Endothelial cell (in vitro differentiated cells): ENCODE results near the gene KLHL3. TPM values are rescaled to one million over a fixed set of nuclear protein-coding genes. Genes with fewer than 3 reads are reported as not detected.

ENCODE experiments used
- DNase-seq: peaks from one replicate; pipeline ENCODE4 v3.0.0; 2021; ENCODE audit warnings: low spot score
- H3K27ac Mint-ChIP-seq: one replicate; pipeline ENCODE4 v1.8.0; 2021; ENCODE audit warnings: mixed read lengths, inconsistent platforms; ENCODE audit not compliant: unreplicated experiment
- H3K27me3 Mint-ChIP-seq: one replicate; pipeline ENCODE4 v1.8.0; 2021; ENCODE audit warnings: mild to moderate bottlenecking, moderate library complexity, mixed read lengths, inconsistent platforms; ENCODE audit not compliant: unreplicated experiment
- H3K36me3 Mint-ChIP-seq: one replicate; pipeline ENCODE4 v1.8.0; 2021; ENCODE audit warnings: mild to moderate bottlenecking, low read depth, mixed read lengths, inconsistent platforms; ENCODE audit not compliant: unreplicated experiment
- H3K4me1 Mint-ChIP-seq: one replicate; pipeline ENCODE4 v1.8.0; 2021; ENCODE audit warnings: mild to moderate bottlenecking, mixed read lengths, inconsistent platforms; ENCODE audit not compliant: unreplicated experiment
- H3K4me3 Mint-ChIP-seq: one replicate; pipeline ENCODE4 v1.8.0; 2021; ENCODE audit warnings: mild to moderate bottlenecking, mixed read lengths, inconsistent platforms; ENCODE audit not compliant: unreplicated experiment
- H3K9me3 Mint-ChIP-seq: one replicate; pipeline ENCODE4 v1.8.0; 2021; ENCODE audit warnings: mixed read lengths, inconsistent platforms; ENCODE audit not compliant: unreplicated experiment
- CTCF ChIP-seq: fragments of 200-600 bp; sonication (generic); IDR thresholded peaks from one replicate; pipeline ENCODE4 v1.5.0; 2021; ENCODE audit warnings: antibody characterized with exemption; ENCODE audit not compliant: unreplicated experiment
- total RNA-seq: library from RNA; stranded (reverse); fragmentation: NEBNext Ultra II Directional; extraction: Animal tissue kit (Norgen Biotek cat#: 25700); gene quantifications from one replicate; pipeline ENCODE4 v1.2.1, GENCODE V29; 2021; ENCODE audit not compliant: unreplicated experiment

Gene KLHL3
- total RNA-seq, 1 donor from 2014 or later: 200 TPM

DNA sequence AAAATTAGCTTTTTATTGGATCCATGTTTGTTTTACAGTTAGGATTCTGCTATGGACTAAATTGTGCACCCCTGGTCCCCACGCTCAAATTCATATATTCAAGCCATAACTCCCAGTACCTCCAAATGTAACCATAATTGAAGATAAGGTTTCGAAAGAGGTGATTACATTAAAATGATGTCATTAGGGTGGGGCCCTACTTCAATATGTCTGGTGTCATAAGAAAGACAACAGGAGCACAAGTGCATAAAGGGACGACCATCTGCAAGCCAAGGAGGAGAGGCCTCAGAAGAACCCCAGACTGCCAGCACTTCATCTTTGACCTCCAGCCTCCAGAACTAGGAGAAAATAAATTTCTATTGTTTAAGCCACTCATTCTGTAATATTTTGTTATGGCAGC, 25.7 kb upstream of the KLHL3 start:
- H3K4me1 Mint-ChIP-seq: no peaks in the 10 kb centered on the region
- H3K9me3 Mint-ChIP-seq: no peaks in the 10 kb centered on the region
- H3K27ac Mint-ChIP-seq: no peak overlapping the region
- no peak for DNase-seq
- H3K27me3 Mint-ChIP-seq: no peaks in the 10 kb centered on the region
- no peak for TF ChIP-seq CTCF
- H3K36me3 Mint-ChIP-seq: no peaks in the 10 kb centered on the region
- H3K4me3 Mint-ChIP-seq: no peak overlapping the region

DNA sequence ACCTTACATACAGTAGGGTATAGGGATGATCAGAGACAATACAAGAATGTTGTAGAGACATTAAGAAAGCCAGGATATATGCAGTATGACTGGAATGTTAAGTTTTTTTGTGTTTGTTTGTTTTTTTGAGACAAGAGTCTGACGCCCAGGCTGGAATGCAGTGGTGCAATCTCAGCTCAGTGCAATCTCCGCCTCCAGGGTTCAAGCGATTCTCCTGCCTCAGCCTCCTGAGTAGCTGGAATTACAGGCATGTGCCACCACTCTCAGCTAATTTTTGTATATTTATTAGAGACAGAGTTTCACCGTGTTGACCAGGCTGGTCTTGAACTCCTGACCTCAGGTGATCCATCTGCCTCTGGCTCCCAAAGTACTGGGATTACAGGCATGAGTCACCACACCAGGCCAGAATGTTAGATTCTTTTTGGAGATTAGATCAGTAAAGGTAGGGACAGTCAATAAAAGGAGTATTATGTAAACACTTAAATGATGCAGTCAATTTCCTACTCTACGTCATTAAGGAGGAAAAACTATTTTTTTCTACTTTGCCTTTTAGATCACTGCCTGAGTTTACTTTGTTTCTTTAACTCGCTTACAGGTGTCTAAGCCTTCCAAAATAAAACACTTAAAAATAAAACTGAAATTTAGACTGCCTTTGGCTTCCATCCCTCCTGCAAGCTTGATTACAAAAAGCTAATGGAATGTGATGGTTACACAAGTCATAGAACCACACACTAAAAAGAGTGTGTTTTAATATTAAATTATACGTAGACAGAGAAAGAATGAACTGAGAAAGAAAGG, 25.0 kb upstream of the KLHL3 start:
- H3K4me1 Mint-ChIP-seq: no peaks in the 10 kb centered on the region
- no peaks in the 10 kb centered on the region for H3K9me3 Mint-ChIP-seq
- DNase-seq: no peak
- no peaks in the 10 kb centered on the region for H3K27me3 Mint-ChIP-seq
- no peak overlapping the region for H3K27ac Mint-ChIP-seq
- no peak overlapping the region for H3K4me3 Mint-ChIP-seq
- no peak for TF ChIP-seq CTCF
- H3K36me3 Mint-ChIP-seq: no peaks in the 10 kb centered on the region

GRCh38 chr5:137760294-137760693, 24.4 kb upstream of the KLHL3 start:
- TF ChIP-seq CTCF: no peak
- no peaks in the 10 kb centered on the region for H3K4me1 Mint-ChIP-seq
- H3K27ac Mint-ChIP-seq: no peak overlapping the region
- H3K9me3 Mint-ChIP-seq: no peaks in the 10 kb centered on the region
- no peaks in the 10 kb centered on the region for H3K27me3 Mint-ChIP-seq
- peaks cover under 1% of the 10 kb centered on the region for H3K36me3 Mint-ChIP-seq
- no peak overlapping the region for H3K4me3 Mint-ChIP-seq
- no peak for DNase-seq

DNA sequence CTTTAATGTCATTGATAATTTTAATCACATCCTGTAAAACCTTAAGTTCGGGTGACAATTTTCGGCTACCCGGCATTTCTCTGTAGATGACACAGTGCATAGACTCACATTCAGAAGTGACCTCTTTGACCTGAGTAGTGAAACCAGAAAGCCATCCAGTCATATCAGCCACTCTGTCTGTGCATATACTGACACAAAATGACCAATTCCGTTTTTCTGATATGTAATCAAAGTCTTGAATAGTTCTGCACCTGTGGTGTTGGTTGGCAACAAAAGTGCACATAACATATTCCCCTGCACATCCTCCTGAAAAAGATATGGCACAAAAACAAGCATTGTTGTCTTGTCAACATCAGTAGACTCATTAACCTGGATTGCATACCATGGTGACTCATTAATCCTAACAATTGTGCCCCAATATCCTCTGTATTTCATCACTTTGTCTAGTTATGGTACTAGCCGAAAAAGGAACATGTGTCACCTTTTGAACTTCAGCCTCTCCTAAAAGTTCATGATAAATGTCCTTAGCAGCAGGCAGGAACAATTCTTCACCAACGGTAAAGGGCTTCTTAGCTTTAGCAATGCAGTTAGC, 22.9 kb upstream of the KLHL3 start:
- H3K9me3 Mint-ChIP-seq: no peaks in the 10 kb centered on the region
- no peak for DNase-seq
- H3K36me3 Mint-ChIP-seq: peaks cover 3% of the 10 kb centered on the region
- H3K4me1 Mint-ChIP-seq: no peaks in the 10 kb centered on the region
- peaks cover 6% of the 10 kb centered on the region for H3K27me3 Mint-ChIP-seq
- H3K4me3 Mint-ChIP-seq: no peak overlapping the region
- no peak for TF ChIP-seq CTCF
- H3K27ac Mint-ChIP-seq: no peak overlapping the region

GRCh38 chr5:137758121-137758520, 22.2 kb upstream of the KLHL3 start:
- H3K4me3 Mint-ChIP-seq: no peak overlapping the region
- no peaks in the 10 kb centered on the region for H3K9me3 Mint-ChIP-seq
- no peak for TF ChIP-seq CTCF
- no peak for DNase-seq
- no peak overlapping the region for H3K27ac Mint-ChIP-seq
- peaks cover 3% of the 10 kb centered on the region for H3K36me3 Mint-ChIP-seq
- no peaks in the 10 kb centered on the region for H3K4me1 Mint-ChIP-seq
- H3K27me3 Mint-ChIP-seq: peaks cover 6% of the 10 kb centered on the region
